Measurements from ENCODE around the gene PCGF6. TPM values are rescaled to one million over a fixed set of nuclear protein-coding genes. Genes with fewer than 3 reads are reported as not detected.
"Not testable (repeated sequence)": the region's sequence is repeated elsewhere in the genome, so short reads cannot be mapped to it uniquely, and the experiment has no call there.

PCGF6 gene
- total RNA-seq, 1 donor from 2014 or later = 5.5 TPM

DNA sequence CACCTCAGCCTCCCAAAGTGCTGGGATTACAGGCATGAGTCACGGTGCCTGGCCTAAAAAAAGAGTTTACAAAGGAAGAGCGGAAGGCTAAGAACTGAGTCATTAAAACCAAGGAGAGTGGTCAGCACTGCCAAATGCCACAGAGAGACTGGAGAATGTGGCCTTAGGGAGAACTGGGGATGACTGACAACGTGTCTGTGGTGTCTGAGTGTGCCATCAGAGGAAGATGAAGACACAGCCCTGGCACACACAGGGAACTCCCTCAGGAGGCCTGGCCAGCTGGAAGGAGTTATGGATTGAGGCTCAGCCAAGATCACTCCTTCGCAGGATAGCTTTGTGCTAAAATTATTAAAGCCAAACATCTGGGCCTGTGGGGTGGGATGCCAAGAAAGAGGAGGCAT is 77.9 kb downstream of the PCGF6 start:
- ATAC-seq = peak; percentile 30
- DNase-seq = no peak
- intact Hi-C loops (cut with micrococcal nuclease) = no loop called here

DNA sequence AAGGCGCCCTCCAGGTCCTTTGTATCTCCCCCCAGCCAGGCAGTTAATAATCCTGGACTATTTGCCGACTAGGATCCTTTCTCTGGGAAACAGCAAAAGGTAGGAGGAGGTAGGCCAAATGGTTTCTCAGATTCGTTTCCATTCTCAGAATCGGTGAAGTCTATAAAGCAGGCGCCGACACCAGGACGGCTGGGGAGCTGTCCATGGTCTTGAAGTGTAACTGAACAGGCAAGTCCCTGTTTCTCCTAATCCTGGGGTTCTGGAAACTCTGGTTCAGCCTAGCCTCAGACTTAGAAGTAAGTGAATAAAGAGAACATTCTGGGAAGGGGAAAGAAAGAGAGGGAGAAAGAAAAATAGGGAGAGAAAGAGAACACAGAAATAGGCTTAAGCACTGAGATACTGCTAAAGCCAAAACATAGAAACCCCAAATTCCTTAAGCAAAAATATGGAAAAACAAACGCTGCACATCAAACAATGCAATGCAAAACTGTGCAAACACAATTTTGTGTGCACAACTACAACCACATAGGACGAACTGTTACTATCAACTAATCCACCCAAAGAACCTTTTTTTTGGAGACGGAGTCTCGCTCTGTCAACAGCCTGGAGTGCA is 85.1 kb downstream of the PCGF6 start:
- DNase-seq = peak; percentile 45
- intact Hi-C loops (cut with micrococcal nuclease) = no loop called here
- ATAC-seq = peak; percentile 45

DNA sequence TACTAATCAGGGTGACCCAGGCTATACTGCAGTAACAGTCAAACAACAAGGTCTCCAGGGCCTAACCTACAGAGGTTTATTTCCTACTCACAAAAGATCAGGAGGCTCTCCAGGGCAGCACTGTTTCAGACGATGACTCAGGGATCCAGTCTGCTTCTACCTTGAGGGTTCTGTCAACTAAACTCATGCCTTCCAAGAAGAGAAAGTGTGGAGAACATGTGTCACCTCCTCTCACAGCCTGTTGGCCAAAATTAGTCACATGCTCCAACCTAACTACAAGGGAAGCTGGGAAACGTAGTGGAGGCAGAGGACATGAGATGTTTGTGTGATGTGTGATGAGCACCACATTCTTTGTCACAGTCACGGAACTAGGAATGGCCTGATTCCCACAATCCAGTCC is 88.7 kb downstream of the PCGF6 start:
- intact Hi-C loops (cut with micrococcal nuclease) = no loop called here
- DNase-seq (no peak), ATAC-seq (no peak)

DNA sequence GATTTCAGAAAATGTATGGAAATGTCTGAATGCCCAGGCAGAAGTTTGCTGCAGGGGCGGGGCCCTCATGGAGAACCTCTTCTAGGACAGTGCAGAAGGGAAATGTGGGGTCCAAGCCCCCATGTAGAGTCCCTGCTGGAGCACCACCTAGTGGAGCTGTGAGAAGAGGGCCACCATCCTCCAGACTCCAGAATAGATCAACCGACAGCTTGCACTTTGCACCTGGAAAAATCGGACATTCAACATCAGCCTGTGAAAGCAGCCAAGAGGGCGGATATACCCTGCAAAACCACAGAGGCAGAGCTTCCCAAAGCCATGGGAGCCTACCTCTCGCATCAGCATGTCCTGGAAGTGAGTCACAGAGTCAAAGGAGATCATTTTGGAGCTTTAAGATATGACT is 91.0 kb downstream of the PCGF6 start:
- no peak for DNase-seq

DNA sequence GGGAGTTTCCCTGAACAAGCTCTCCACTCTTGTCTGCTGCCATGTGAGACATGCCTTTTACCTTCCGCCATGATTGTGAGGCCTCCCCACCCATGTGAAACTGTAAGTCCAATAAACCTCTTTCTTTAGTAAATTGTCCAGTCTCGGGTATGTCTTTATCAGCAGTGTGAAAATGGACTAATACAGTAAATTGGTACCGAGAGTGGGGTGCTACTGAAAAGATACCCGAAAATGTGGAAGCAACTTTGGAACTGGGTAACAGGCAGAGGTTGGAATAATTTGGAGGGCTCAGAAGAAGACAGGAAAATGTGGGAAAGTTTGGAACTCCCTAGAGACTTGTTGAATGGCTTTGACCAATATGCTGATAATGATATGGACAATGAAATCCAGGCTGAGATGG is 92.0 kb downstream of the PCGF6 start:
- intact Hi-C loops (cut with micrococcal nuclease); ATAC-seq; DNase-seq: not testable (repeated sequence)

More for the DNA sequence above, 91.0 kb downstream of the PCGF6 start:
- intact Hi-C loops (cut with micrococcal nuclease) = no loop called here
- ATAC-seq = no peak

DNA sequence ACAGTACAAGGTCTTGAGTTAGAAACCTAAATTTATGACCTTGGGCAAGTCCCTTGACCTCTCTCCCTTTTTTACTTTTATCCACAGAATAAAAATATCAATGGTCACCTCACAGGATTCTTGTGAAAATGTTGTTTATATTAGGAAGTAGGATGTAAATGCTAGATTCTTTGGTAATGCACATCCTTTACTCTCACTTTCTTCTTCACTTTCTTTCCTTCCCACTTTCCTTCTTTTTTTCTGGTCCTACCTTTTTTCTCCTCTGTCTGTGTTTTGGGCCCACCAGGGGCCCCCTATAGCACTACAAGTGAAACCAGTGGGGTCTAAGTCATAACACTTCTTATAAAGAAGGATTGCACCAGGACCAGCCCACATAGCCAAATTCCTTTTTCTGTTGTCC is 93.1 kb downstream of the PCGF6 start:
- intact Hi-C loops (cut with micrococcal nuclease) = no loop called here
- no peak for ATAC-seq
- no peak for DNase-seq

DNA sequence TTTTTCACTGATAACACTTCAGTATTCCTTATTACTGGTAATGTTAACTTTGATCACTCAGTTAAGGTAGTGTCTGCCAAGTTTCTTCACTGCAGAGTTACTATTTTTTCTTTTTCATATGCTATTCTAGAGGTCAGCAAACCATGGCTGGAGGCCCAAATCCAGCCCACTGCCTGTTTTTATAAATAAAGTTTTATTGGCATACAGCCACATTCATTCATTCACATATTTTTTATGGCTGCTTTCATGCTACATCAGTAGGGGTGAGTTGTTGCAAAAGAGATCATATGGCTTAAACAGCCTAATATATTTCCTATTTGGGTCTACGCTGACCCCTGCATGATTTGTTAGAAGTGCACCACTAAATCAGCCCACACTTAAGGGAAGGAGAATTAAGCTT is 94.3 kb downstream of the PCGF6 start:
- intact Hi-C loops (cut with micrococcal nuclease) = no loop called here
- ATAC-seq (no peak), DNase-seq (no peak)

DNA sequence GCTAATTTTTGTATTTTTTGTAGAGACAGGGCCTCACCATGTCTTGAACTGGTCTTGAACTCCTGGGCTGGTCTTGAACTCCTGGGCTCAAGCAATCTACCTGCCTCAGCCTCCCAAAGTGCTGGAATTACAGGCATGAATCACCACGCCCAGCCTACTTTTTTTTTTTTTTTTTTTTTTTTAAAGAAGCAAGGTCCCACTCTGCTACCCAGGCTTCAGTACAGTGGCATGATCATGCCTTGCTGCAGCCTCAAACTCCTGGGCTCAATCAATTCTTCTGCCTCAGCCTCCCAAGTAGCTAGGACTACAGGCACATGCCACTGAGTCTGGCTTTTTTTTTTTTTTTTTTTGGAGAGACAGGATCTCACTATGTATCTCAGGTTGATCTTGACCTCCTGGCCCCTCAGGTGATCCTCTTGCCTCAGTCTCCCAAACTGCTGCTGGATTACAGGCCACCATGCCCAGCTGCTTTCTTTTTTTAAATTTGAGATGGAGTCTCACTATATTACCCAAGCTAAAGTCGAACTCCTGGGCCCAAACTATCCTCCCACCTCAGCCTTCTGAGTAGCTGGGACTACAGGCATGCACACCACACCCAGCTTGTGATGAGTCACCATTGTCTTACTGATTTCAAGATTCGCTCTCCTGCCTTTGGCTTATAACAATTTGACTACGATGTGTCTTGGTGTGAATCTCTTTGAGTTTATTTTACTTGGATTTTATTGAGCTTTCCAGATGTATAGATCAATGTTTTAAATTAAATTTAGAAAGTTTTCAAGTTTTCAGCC is 96.2 kb downstream of the PCGF6 start:
- ATAC-seq (no peak), DNase-seq (no peak)
- intact Hi-C loops (cut with micrococcal nuclease) = no loop called here

DNA sequence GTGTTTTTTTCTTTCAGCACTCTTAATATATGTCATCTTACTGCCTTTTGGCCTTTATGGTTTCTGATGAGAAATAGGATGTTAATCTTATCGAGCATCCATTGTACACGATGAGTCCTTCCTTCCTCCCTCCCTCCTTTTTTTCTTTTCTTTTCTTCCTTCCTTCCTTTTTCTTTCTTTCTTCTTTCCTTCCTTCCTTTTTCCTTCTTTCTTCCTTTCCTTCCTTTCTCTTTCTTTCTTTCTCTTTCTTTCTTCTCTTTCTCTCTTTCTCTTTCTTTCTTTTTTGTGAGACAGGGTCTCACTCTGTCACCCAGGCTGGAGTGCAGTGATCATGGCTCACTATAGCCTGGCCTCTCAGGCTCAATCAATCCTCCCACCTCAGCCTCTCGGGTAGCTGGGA is 96.8 kb downstream of the PCGF6 start:
- ATAC-seq (no peak), DNase-seq (no peak)
- intact Hi-C loops (cut with micrococcal nuclease) = no loop called here

Small RNA genes within 50 kb of the gene (microRNA-seq; reads per million reads assigned to microRNA genes)
- gene MIR1307 (ENCODE audit: borderline number of aligned reads) = 1,276 reads per million, percentile 79 among the genes with 10 or more reads in this experiment

Other genes with a start within 250 kb of the PCGF6 start
- 39.3 TPM for gene NT5C2, start 157.9 kb downstream of the PCGF6 start, total RNA-seq
- gene RPEL1, start 105.3 kb downstream of the PCGF6 start, total RNA-seq = not detected
- gene INA, start 74.0 kb downstream of the PCGF6 start, total RNA-seq = not detected
- gene TAF5, start 16.8 kb upstream of the PCGF6 start, total RNA-seq = 2.8 TPM
- gene ATP5MK, start 45.3 kb upstream of the PCGF6 start, total RNA-seq = 1,234 TPM
- 12.1 TPM for gene PDCD11, start 45.5 kb upstream of the PCGF6 start, total RNA-seq
- 9.8 TPM for gene CALHM2, start 101.2 kb upstream of the PCGF6 start, total RNA-seq
- gene CALHM1, start 107.8 kb upstream of the PCGF6 start, total RNA-seq = not detected
- not detected for gene CALHM3, start 128.1 kb upstream of the PCGF6 start, total RNA-seq
- not detected for gene NEURL1, start 142.6 kb upstream of the PCGF6 start, total RNA-seq